ENCODE data around the gene TXNDC11. TPM values are rescaled to one million over a fixed set of nuclear protein-coding genes. Genes with fewer than 3 reads are reported as not detected.
A peak's percentile ranks its signal among the peaks of the same experiment; 100 is the strongest.

The TXNDC11 gene
- total RNA-seq, 2 donors from 2014 or later = 75.0 to 96.9 TPM

GRCh38 chr16:11784038-11784369 lies 41.3 kb upstream of the TXNDC11 start:
- H3K4me1 ChIP-seq (replicated peaks) = peaks cover 12% of the 10 kb centered on the region
- H3K27me3 ChIP-seq (replicated peaks; ENCODE audit: insufficient read depth) = no peaks in the 10 kb centered on the region
- H3K4me3 ChIP-seq = no peak overlapping the region
- no peak for TF ChIP-seq POLR2A (IDR thresholded peaks at IDR 0.05)
- TF ChIP-seq CTCF (IDR thresholded peaks at IDR 0.05) = no peak
- no peak for TF ChIP-seq POLR2AphosphoS5 (IDR thresholded peaks at IDR 0.05)
- H3K36me3 ChIP-seq = no peaks in the 10 kb centered on the region
- no peaks in the 10 kb centered on the region for H3K9me3 ChIP-seq
- DNase-seq (ENCODE audit: low spot score) = no peak
- intact Hi-C loops (cut with DNase I) = loop anchor here (5.0 kb wide), 1 partner anchor 42 kb away; the partner anchor contains the start of gene TXNDC11
- peak overlapping the region; percentile 81 to 84 for H3K27ac ChIP-seq

- peak overlapping the region; percentile 81 to 84 for H3K27ac ChIP-seq
- no peaks in the 10 kb centered on the region for H3K9me3 ChIP-seq
- intact Hi-C loops (cut with DNase I) = loop anchor here (5.0 kb wide), 1 partner anchor 41 kb away; the partner anchor contains the start of gene TXNDC11
- peaks cover 12% of the 10 kb centered on the region for H3K4me1 ChIP-seq (replicated peaks)
- H3K36me3 ChIP-seq = no peaks in the 10 kb centered on the region
- no peaks in the 10 kb centered on the region for H3K27me3 ChIP-seq (replicated peaks; ENCODE audit: insufficient read depth)
- no peak for TF ChIP-seq CTCF (IDR thresholded peaks at IDR 0.05)
- TF ChIP-seq POLR2A (IDR thresholded peaks at IDR 0.05) = no peak
- no peak for TF ChIP-seq POLR2AphosphoS5 (IDR thresholded peaks at IDR 0.05)
- WGBS = 5% methylated on average over 5 of the region's 5 CpGs
- no peak overlapping the region for H3K4me3 ChIP-seq
- no peak for DNase-seq (ENCODE audit: low spot score)
Measured at GRCh38 chr16:11783319-11784037, 40.8 kb upstream of the TXNDC11 start.

DNA sequence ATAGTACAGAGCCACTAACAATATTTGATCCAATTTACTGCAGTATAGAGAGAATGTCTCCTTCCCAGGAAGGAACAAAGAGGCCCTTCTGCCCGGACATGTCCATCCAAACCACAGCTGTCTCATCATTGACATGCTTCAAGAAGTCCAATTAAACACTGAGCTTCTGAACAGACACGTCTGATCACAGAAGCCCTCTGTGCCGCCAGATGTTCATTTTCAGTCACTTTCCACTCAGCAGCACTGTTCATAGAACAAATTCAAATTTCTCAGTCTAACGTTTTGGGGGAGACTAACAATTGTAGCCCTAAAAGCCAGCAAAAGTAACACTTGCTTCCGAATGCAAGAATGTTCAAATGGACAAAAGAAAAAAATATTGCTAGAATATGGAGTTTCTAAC lies 39.1 kb upstream of the TXNDC11 start:
- DNase-seq (ENCODE audit: low spot score) = peak; percentile 43
- Histone ChIP-seq H3K4me1 (replicated peaks) (peaks cover 12% of the 10 kb centered on the region), H3K27me3 (replicated peaks; ENCODE audit: insufficient read depth) (no peaks in the 10 kb centered on the region), H3K4me3 (no peak overlapping the region), H3K27ac (peak overlapping the region; percentile 81 to 84), H3K9me3 (no peaks in the 10 kb centered on the region), H3K36me3 (peaks cover 0 to 7% of the 10 kb centered on the region in 2 donors)
- 19% methylated on average over 5 of the region's 5 CpGs for WGBS
- TF ChIP-seq POLR2A (IDR thresholded peaks at IDR 0.05) (no peak), POLR2AphosphoS5 (IDR thresholded peaks at IDR 0.05) (peak; percentile 5)
- intact Hi-C loops (cut with DNase I) = loop anchor here (5.0 kb wide), 1 partner anchor 39 kb away; the partner anchor contains the start of gene TXNDC11

DNA sequence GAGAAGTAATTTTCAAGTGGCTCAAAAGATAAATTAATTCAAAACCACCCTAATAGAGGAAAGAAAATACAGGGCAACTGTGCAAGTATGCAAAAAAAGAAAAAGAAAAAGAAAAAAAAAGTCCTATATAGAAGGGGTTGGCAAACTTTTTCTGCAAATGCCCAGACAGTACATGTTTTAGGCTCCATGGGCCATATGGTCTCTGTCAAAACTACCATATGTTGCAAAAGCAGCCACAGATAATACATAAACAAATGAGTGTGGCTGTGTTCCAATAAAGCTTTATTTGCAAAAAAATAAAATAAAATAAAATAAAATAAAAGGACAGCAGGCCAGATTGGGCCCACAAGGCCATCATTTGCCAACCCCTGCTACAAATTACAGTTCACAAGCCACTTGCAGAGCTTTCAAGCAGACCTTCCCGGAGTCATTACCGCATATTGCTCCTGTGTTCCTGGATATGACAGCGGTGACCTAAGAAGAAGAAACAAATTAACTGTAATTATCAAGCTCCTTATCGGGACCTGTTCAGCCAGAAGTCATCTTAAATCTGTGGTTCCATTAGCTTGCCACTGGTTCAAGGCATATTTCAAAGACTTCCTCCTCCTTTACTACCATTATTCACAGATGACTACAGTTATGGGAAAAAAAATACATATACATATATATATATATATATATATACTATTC lies 38.5 kb upstream of the TXNDC11 start:
- 59% methylated on average over 4 of the region's 4 CpGs for WGBS
- no peaks in the 10 kb centered on the region for H3K27me3 ChIP-seq (replicated peaks; ENCODE audit: insufficient read depth)
- no peak for DNase-seq (ENCODE audit: low spot score)
- TF ChIP-seq CTCF (IDR thresholded peaks at IDR 0.05) = no peak
- TF ChIP-seq POLR2AphosphoS5 (IDR thresholded peaks at IDR 0.05) = no peak
- TF ChIP-seq POLR2A (IDR thresholded peaks at IDR 0.05) = no peak
- H3K4me1 ChIP-seq (replicated peaks) = peaks cover 12% of the 10 kb centered on the region
- peaks cover 0 to 7% of the 10 kb centered on the region in 2 donors for H3K36me3 ChIP-seq
- intact Hi-C loops (cut with DNase I) = loop anchor here (5.0 kb wide), 1 partner anchor 39 kb away; the partner anchor contains the start of gene TXNDC11
- H3K9me3 ChIP-seq = no peaks in the 10 kb centered on the region
- no peak overlapping the region for H3K4me3 ChIP-seq
- peak overlapping the region; percentile 81 to 84 for H3K27ac ChIP-seq

DNA sequence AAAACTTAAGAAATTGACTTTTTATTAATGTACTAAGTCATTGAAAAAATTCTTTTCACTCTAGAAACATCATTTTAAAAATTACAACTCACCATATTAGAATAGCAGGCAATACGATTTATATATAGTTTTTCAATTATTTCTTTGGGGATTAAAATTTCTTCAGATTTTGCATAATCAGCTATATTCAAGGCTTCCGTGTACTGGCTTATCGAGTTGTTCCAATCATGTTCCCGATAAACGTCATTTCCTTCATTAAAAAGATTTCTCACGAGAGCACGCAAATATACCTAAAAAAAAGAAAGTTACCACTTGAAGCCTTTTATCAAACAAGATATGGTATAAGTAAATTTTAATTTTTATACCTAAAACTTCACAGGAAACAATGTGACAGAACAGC lies 36.4 kb upstream of the TXNDC11 start:
- peaks cover 0 to 7% of the 10 kb centered on the region in 2 donors for H3K36me3 ChIP-seq
- TF ChIP-seq POLR2A (IDR thresholded peaks at IDR 0.05) (no peak), POLR2AphosphoS5 (IDR thresholded peaks at IDR 0.05) (no peak), CTCF (IDR thresholded peaks at IDR 0.05) (no peak)
- peaks cover 12% of the 10 kb centered on the region for H3K4me1 ChIP-seq (replicated peaks)
- H3K9me3 ChIP-seq = no peaks in the 10 kb centered on the region
- DNase-seq (ENCODE audit: low spot score) = no peak
- H3K27ac ChIP-seq = no peak overlapping the region
- H3K27me3 ChIP-seq (replicated peaks; ENCODE audit: insufficient read depth) = no peaks in the 10 kb centered on the region
- intact Hi-C loops (cut with DNase I) = no loop called here
- no peak overlapping the region for H3K4me3 ChIP-seq
- WGBS = 97% methylated on average over 7 of the region's 7 CpGs

Measured in prostate gland (tissue), 2 donors.